ENCODE results near the gene HYAL1.

HYAL1 gene

DNA sequence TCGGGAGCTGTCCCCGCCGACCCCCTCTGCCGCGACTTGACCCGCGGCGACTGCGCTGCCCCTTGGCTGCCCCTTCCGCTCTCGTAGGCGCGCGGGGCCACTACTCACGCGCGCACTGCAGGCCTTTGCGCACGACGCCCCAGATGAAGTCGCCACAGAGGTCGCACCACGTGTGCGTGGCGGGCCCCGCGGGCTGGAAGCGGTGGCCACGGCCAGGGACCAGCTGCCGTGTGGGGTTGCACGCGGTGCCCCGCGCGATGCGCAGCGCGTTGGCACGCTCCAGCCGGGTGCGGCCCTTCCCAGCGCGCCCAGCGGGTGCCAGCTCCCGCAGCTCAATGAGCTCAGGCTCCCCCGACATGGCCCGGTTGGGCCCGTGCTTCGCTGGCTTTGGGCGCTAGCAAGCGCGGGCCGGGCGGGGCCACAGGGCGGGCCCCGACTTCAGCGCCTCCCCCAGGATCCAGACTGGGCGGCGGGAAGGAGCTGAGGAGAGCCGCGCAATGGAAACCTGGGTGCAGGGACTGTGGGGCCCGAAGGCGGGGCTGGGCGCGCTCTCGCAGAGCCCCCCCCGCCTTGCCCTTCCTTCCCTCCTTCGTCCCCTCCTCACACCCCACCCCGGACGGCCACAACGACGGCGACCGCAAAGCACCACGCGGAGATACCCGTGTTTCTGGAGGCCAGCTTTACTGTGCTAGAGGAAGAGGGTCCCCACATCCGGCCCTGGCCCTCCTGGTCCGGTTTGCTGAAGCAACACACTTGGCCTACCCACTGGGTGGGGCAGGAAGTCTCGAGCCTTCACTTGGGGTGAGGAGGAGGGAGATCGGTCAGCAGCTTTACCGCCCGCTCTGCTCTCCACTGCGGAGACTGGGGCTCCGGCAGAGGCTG, 37.3 kb upstream of the HYAL1 start, which contains the start of gene RASSF1:
Gene RASSF1 (minus strand): TSS at position 389 of the 882 bp plus-strand sequence. CDS start 31 bp downstream, at position 358.
- DNase-seq (peak; percentile 63 to 72 (median 67)), ATAC-seq (replicated peaks) (peak; percentile 37)
- peak within 1 kb of the TSS; percentile 97 for H3K4me3 Mint-ChIP-seq
- H3K9me3 Mint-ChIP-seq, result no peaks in the 10 kb centered on the region
- peaks cover 55% of the 10 kb centered on the region for H3K36me3 Mint-ChIP-seq (ENCODE audit: insufficient read depth)
- no peaks in the 10 kb centered on the region for H3K27me3 Mint-ChIP-seq
- peaks cover 46 to 65% of the 10 kb centered on the region in 2 donors for H3K4me1 Mint-ChIP-seq (ENCODE audit: low read depth in 2 of 2)
- peak within 1 kb of the TSS; percentile 95 to 96 for H3K27ac Mint-ChIP-seq

DNA sequence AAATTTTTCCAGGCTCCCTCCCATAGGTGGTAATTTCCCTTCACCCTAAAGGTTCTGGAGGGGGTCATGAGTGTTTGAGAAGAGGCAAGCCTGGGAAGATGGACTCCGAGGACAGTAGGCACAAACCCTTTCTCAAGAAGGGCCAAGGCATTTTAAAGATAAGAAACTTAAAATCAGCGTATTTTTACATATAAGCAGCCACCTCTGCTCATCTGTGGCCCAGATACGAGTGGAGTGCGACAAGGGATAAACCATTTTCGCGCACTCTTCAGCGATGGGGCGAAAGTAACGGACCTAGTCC, 36.7 kb upstream of the HYAL1 start:
- no peaks in the 10 kb centered on the region for H3K9me3 Mint-ChIP-seq
- peaks cover 60% of the 10 kb centered on the region for H3K36me3 Mint-ChIP-seq (ENCODE audit: insufficient read depth)
- H3K27ac Mint-ChIP-seq, result peak overlapping the region; percentile 95 to 96
- H3K4me1 Mint-ChIP-seq (ENCODE audit: low read depth in 2 of 2), result peaks cover 50 to 71% of the 10 kb centered on the region in 2 donors
- no peaks in the 10 kb centered on the region for H3K27me3 Mint-ChIP-seq
- H3K4me3 Mint-ChIP-seq, result peak overlapping the region; percentile 97
- ATAC-seq (replicated peaks) (no peak), DNase-seq (no peak)

DNA sequence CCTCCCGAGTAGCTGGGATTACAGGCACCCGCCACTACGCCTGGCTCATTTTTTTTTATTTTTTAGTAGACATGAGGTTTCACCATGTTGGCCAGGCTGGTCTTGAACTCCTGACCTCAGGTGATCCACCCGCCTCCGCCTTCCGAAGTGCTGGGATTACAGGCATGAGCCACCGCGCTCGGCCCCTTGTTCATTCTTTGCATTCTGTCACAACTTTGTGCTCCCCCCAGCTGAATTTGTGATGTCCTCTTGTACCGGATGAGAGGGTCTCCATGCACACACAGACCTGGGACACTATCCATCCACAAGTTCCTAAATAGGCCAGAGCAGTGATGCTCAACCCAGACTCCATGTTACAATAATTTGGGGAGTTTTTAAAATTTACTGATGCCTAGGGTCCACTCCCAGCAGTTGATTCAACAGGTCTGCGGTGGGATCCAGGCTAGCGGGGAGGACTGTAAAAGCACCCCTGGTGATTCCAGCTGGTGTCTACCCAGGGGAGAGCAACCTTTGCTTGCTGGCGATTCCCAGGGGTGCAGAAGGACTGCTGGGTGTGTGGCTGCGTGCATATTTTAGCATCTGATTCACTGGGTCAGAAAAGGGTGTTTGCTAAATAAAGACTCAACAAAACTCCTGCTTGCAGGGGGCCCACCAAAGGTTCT, 36.2 kb upstream of the HYAL1 start:
- no peak for DNase-seq
- H3K36me3 Mint-ChIP-seq (ENCODE audit: insufficient read depth), result peaks cover 61% of the 10 kb centered on the region
- no peak for ATAC-seq (replicated peaks)
- H3K9me3 Mint-ChIP-seq, result no peaks in the 10 kb centered on the region
- H3K4me1 Mint-ChIP-seq (ENCODE audit: low read depth in 2 of 2), result peaks cover 50 to 73% of the 10 kb centered on the region in 2 donors
- H3K4me3 Mint-ChIP-seq, result peak overlapping the region; percentile 97
- H3K27me3 Mint-ChIP-seq, result no peaks in the 10 kb centered on the region
- peak overlapping the region; percentile 95 to 96 for H3K27ac Mint-ChIP-seq

DNA sequence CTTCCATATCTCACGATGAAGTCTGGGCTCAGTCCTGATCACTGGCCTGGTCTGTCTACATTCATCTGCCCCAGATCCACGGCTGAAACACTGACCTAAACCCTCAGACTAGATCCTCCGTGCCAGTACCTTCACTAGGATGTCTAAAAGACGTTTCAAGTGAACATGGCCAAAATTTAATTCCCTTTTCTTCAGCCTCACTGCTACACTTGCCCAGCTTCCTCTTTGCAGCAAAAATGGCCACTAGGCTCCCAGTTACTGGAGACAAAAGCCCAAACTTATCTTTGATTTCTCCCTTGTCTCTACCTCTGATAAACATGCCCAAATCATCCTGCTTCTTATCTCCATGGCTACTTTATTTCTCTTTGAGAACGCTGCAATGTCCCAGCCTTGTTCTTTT, 35.6 kb upstream of the HYAL1 start:
- peaks cover 54 to 76% of the 10 kb centered on the region in 2 donors for H3K4me1 Mint-ChIP-seq (ENCODE audit: low read depth in 2 of 2)

DNA sequence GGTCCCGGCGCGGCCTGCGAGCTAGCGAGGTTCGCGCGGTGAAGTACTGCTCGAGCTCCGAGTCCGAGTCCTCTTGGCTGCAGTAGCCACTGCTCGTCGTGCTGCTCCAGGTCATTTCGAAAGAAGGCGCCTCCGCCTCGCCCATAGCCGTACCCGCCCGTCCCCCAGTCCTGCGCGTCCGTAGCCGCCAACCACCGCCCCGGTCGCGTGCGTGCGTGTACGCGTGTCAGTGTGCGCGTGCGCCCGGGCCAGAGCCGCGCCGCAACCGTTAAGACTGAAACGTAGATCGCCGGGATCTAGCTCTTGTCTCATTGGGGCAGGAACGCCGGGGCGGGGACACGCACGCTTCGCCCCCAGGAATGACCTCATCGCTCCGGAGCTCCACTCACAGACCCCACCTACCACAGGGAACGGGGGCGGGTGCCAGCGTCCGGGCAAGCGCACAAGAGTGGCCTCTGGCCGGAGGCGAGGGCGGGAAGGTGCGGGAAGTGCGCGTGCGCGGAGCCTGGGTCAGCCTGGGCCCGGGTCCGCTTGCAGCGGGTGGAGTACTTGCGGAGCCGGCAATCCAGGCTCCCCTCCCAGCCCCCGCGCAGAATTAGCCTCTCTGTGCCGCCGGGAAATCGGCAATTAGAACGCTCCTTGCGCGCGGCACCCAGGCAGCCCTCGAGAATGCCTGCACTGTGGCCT, 33.9 kb upstream of the HYAL1 start:
- peak; percentile 79 to 86 (median 86) for DNase-seq
- no peaks in the 10 kb centered on the region for H3K9me3 Mint-ChIP-seq
- peaks cover 81% of the 10 kb centered on the region for H3K36me3 Mint-ChIP-seq (ENCODE audit: insufficient read depth)
- H3K4me1 Mint-ChIP-seq (ENCODE audit: low read depth in 2 of 2), result peaks cover 58 to 75% of the 10 kb centered on the region in 2 donors
- no peaks in the 10 kb centered on the region for H3K27me3 Mint-ChIP-seq
- H3K4me3 Mint-ChIP-seq, result peak overlapping the region; percentile 97
- H3K27ac Mint-ChIP-seq, result peak overlapping the region; percentile 95 to 96
- peak; percentile 65 for ATAC-seq (replicated peaks)

More for the DNA sequence above, 35.6 kb upstream of the HYAL1 start:
- H3K27ac Mint-ChIP-seq, result peak overlapping the region; percentile 95 to 96
- peaks cover 65% of the 10 kb centered on the region for H3K36me3 Mint-ChIP-seq (ENCODE audit: insufficient read depth)
- DNase-seq (no peak), ATAC-seq (replicated peaks) (no peak)
- no peaks in the 10 kb centered on the region for H3K27me3 Mint-ChIP-seq
- H3K4me3 Mint-ChIP-seq, result peak overlapping the region; percentile 97
- H3K9me3 Mint-ChIP-seq, result no peaks in the 10 kb centered on the region

DNA sequence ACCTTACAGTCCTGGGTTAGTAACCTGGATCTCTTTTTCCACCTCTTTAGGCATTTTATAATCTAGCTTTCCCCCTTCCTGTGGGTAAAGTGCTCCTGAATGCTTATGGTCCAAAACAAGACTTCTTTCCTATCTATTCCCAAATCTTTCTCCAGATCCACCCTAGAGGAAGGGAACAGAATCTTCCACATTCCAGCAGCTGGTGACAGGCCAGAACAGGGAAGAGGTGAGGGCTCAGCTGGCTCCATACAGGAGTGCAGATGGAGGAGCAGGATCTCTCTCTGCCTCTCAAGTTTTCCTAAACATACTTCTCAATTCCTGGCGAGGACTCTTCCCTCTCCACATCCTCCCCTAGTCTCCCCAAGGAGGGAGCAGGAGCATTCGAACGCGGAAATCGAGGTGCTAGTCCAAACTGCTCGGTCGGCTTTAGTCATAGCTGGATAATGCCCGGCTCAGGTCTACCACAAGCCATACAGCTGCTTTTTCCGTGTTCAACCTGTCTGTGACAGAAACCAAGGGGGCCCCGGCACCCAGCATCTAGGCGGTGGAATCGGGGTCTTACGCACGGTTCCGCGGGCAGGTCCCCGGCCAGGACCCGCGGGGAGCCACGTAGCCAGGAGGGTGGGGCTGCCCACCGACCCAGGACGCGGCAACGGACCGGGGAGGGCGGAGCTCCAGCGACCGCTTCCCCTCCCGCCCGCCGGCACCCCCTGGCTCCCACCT, 33.2 kb upstream of the HYAL1 start:
- Mint-ChIP-seq H3K4me1 (ENCODE audit: low read depth in 2 of 2) (peaks cover 56 to 69% of the 10 kb centered on the region in 2 donors), H3K9me3 (no peaks in the 10 kb centered on the region), H3K27ac (peak overlapping the region; percentile 95 to 96), H3K36me3 (ENCODE audit: insufficient read depth) (peaks cover 87% of the 10 kb centered on the region), H3K27me3 (no peaks in the 10 kb centered on the region), H3K4me3 (peak overlapping the region; percentile 97)
- ATAC-seq (replicated peaks) (peak; percentile 28), DNase-seq (no peak)

DNA sequence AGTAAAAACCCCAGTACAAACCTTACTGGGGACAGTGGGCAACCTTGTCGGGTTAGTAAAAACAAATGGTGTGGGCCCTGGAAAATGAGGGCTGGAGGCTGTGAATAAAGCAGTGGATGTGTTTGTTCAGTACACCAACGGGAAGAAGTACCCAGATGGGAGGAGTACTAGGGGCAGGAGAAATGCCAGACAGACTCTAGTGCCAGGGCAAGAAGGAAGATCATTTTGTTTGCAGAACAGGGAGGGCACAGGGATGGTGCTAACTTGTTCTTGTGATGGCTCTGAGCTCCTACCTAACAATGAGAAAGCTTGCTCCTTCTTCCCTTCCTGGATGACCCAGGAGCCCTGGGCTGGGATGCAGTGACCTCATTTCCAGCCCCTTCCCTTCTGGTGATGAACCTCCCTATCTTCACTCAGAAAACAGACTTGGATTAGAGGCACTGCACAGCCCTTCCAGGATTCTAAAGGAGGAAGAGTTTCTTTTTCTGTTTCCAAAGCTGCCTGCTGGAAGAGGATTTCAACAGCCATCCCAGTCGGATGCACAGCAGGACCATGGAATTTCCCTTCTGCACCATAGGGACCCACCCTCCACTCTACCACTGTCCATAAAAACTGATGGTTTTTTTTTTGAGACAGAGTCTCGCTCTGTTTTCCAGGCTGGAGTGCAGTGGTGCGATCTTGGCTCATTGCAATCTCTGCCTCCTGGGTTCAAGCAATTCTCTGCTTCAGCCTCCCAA, 31.1 kb upstream of the HYAL1 start:
- peaks cover 92% of the 10 kb centered on the region for H3K36me3 Mint-ChIP-seq (ENCODE audit: insufficient read depth)
- H3K4me3 Mint-ChIP-seq, result peak overlapping the region; percentile 68 to 97
- DNase-seq (no peak), ATAC-seq (replicated peaks) (no peak)
- H3K27ac Mint-ChIP-seq, result peak overlapping the region; percentile 93 to 96
- no peaks in the 10 kb centered on the region for H3K27me3 Mint-ChIP-seq
- no peaks in the 10 kb centered on the region for H3K9me3 Mint-ChIP-seq
- peaks cover 48 to 56% of the 10 kb centered on the region in 2 donors for H3K4me1 Mint-ChIP-seq (ENCODE audit: low read depth in 2 of 2)

DNA sequence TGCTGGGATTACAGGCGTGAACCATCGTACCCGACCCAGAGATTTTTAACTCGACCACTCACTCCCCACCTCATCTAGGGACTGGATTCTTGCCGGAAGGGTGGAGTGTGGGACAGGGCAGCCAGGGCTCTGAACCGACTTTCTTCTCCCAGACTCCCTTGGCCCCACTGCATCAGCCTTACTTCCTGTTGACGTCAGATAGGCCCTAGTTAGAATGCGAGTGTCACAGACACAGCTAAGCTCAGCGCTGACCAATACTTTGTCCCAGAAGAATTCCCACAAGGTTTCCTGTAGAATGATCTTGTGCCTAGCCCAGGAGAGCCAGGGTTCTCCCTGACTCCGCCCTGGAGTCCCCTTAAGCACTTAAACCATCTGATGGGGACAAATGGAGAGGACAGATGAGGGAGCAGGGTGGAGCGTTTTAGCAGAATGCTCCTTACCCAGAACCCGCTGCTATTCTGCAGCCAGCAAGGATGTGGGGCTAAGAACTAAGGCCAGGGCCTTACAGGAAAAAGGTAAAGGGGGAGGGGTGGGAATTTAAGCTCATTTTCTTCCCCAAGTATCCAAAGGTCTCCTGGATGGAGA, 30.5 kb upstream of the HYAL1 start:
- no peak for ATAC-seq (replicated peaks)
- Mint-ChIP-seq H3K9me3 (no peaks in the 10 kb centered on the region), H3K27ac (peak overlapping the region; percentile 93 to 96), H3K27me3 (no peaks in the 10 kb centered on the region), H3K36me3 (ENCODE audit: insufficient read depth) (peaks cover 92% of the 10 kb centered on the region), H3K4me1 (ENCODE audit: low read depth in 2 of 2) (peaks cover 41 to 49% of the 10 kb centered on the region in 2 donors), H3K4me3 (peak overlapping the region; percentile 68 to 97)
- no peak for DNase-seq

DNA sequence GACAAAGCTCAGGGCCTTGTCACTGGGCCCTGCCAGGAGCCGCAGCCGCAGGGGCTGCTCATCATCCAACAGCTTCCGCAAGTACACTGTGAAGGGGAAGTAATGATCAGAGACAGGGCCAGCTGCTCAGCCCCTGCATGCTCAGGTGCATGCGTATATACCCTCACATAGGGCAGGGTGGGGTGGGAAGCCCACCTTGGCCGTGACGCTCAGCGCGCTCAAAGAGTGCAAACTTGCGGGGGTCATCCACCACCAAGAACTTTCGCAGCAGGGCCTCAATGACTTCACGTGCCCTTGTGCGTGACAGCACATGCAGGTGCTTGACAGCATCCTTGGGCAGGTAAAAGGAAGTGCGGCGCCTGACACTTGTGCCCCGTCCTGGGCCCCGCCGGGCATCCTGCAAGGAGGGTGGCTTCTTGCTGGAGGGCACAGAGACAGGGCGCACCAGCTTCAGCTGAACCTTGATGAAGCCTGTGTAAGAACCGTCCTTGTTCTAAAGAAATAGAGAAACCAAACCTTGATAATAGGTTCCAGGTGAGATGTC, 28.1 kb upstream of the HYAL1 start:
- Mint-ChIP-seq H3K4me1 (ENCODE audit: low read depth in 2 of 2) (peaks cover 39% of the 10 kb centered on the region in 2 donors), H3K4me3 (no peak overlapping the region), H3K9me3 (no peaks in the 10 kb centered on the region), H3K27me3 (no peaks in the 10 kb centered on the region), H3K27ac (no peak overlapping the region), H3K36me3 (ENCODE audit: insufficient read depth) (peaks cover 81% of the 10 kb centered on the region)
- DNase-seq, result no peak
- no peak for ATAC-seq (replicated peaks)

DNA sequence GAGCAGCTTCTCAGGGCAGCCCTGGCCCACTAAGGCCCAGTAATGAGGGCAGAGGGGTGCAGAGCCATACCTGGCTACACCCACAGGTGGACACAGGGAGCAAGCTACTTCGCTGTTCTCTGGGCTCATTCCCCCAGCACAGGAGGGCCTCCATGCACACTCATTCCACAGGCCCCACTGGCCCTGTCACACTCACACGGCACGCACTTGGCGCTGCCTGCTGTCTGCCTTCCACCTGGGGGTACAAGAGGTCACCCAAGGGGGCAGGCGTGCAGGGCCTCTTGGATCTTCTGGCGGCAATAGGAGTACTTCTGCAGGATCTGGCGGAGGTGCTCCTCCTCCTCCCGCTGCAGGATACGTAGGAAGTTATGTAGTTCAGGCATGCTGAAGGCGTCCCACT, 27.0 kb upstream of the HYAL1 start:
- Mint-ChIP-seq H3K4me1 (ENCODE audit: low read depth in 2 of 2) (peaks cover 28% of the 10 kb centered on the region in 2 donors), H3K4me3 (no peak overlapping the region), H3K9me3 (no peaks in the 10 kb centered on the region), H3K36me3 (ENCODE audit: insufficient read depth) (peaks cover 70% of the 10 kb centered on the region), H3K27me3 (no peaks in the 10 kb centered on the region), H3K27ac (peak overlapping the region in 1 of 2 donors; percentile 59)
- no peak for ATAC-seq (replicated peaks)
- DNase-seq, result no peak

DNA sequence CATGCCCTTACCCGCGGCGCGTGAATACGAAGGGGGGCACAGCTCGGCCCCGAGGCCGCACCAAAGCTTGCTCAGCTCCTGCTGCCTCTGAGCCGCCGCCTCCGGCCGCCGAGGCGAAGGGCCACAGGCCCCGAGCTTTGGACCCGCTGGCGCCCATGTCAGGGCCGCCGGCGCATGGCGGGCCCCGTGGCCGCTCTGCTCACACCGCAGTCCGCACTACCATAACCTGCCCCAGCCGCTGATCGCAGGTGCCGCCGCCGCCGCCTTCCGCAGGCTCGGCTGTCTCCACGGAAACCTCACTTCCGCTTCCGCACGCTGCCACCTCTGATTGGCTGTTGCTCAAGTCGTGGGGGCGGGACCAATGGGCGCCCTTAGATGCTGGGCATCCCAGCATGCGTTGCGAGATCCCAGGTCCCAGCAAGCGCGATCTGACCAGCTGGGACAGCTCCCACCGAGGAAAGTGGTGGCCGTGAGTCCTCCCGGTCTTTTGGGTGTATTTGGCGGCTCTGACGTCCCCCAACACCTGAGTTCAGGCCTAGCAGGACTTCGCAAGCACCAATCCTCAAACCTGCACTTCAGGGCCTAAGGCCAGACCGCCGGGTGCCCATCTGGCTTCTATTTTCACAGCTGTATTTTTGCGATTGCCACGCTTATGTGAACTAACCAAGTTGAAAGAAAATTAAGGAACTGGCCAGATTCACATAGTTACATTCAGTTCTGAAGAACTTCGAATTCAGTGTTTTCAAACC, 24.7 kb upstream of the HYAL1 start, which contains the start of gene TUSC2:
Gene TUSC2 (minus strand): TSS at position 281 of the 749 bp plus-strand sequence. CDS start 124 bp downstream, at position 157.
- Mint-ChIP-seq H3K36me3 (ENCODE audit: insufficient read depth) (peaks cover 56% of the 10 kb centered on the region), H3K4me1 (ENCODE audit: low read depth in 2 of 2) (peaks cover 14 to 24% of the 10 kb centered on the region in 2 donors), H3K9me3 (no peaks in the 10 kb centered on the region), H3K27me3 (no peaks in the 10 kb centered on the region), H3K4me3 (peak within 1 kb of the TSS; percentile 80 to 88), H3K27ac (peak within 1 kb of the TSS; percentile 84 to 94)
- ATAC-seq (replicated peaks) (peak; percentile 95), DNase-seq (peak; percentile 92)
